Measurements from ENCODE around the gene SSC5D.

SSC5D gene

GRCh38 chr19:55525289-55526101 is 37.3 kb downstream of the SSC5D start:
- Histone ChIP-seq H3K4me3 (ENCODE audit: low read depth in 1 of 2, low read length in 2 of 2) (no peak overlapping the region), H3K79me2 (ENCODE audit: insufficient read depth, low read length) (no peaks in the 10 kb centered on the region), H3K27me3 (ENCODE audit: insufficient read depth, low read length, poor library complexity) (no peaks in the 10 kb centered on the region), H3K4me2 (ENCODE audit: insufficient read depth, low read length) (no peak overlapping the region), H3K9me3 (ENCODE audit: insufficient read depth, low read length, severe bottlenecking) (peaks cover 3% of the 10 kb centered on the region), H4K20me1 (ENCODE audit: insufficient read depth, low read length) (no peaks in the 10 kb centered on the region), H3K27ac (ENCODE audit: low read length) (no peak overlapping the region), H3K36me3 (ENCODE audit: insufficient read depth, low read length) (no peaks in the 10 kb centered on the region), H3K4me1 (ENCODE audit: insufficient read depth, low read length) (no peaks in the 10 kb centered on the region), H3K9ac (ENCODE audit: low read depth, low read length) (no peak overlapping the region), H2AFZ (ENCODE audit: low read depth, low read length) (no peak overlapping the region)
- TF ChIP-seq EZH2 (IDR thresholded peaks at IDR 0.05; ENCODE audit: borderline replicate concordance, low read depth, low read length, severe bottlenecking), result no peak
- no peak for DNase-seq
- no peak for ATAC-seq (ENCODE audit: insufficient read depth, low read depth)

DNA sequence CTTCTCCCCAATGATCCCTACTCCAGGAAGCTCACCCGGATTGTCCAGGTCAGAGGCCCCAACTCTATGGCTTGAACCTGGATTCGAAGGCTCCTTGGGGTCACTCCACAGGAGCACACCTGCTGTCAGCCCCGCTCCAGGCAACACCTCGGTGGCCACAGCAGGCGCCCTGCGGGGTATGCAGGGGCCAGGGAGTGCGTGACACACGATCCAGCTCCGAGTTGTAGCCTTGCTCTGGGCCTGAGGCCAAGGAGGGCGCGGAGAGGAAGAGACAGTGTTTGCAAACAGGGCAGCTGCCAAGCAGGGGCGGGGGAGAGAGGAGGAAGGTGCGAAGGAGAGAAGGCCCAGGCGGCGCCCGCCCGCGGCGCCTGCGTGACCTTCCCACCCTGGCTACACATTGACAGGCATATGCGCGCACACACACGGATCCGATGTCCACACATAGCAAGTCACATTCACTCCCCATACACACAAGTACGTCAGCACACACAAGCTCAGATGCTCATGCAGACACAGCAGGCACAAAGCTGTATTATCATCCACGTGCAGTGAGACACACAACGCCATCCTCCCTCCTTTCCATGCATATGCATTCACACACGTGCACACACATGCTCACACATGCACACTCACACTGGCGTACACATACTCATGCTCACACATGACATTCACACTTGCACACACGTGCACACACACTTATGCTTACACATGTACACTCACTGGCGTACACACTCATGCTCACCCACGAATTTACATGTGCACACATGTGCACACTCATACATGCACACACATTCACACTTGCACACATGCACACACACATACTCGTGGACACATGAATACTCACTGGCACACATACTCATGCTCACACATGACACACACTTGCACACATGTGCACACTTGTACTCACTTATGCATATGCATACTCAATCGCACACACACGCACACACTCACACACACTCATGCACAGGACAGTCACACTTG is 38.3 kb downstream of the SSC5D start:
- TF ChIP-seq CTCF (IDR thresholded peaks at IDR 0.05; ENCODE audit: borderline replicate concordance, extremely low read depth, low read length, poor library complexity, severe bottlenecking) (no peak), EZH2 (IDR thresholded peaks at IDR 0.05; ENCODE audit: borderline replicate concordance, low read depth, low read length, severe bottlenecking) (no peak)
- ATAC-seq (ENCODE audit: insufficient read depth, low read depth) (no peak), DNase-seq (no peak)
- Histone ChIP-seq H3K27ac (ENCODE audit: low read length) (no peak overlapping the region), H4K20me1 (ENCODE audit: insufficient read depth, low read length) (no peaks in the 10 kb centered on the region), H3K9me3 (ENCODE audit: insufficient read depth, low read length, severe bottlenecking) (peaks cover 3% of the 10 kb centered on the region), H3K9ac (ENCODE audit: low read depth, low read length) (no peak overlapping the region), H3K79me2 (ENCODE audit: insufficient read depth, low read length) (no peaks in the 10 kb centered on the region), H2AFZ (ENCODE audit: low read depth, low read length) (no peak overlapping the region), H3K27me3 (ENCODE audit: insufficient read depth, low read length, poor library complexity) (no peaks in the 10 kb centered on the region), H3K4me1 (ENCODE audit: insufficient read depth, low read length) (no peaks in the 10 kb centered on the region), H3K36me3 (ENCODE audit: insufficient read depth, low read length) (no peaks in the 10 kb centered on the region), H3K4me2 (ENCODE audit: insufficient read depth, low read length) (no peak overlapping the region), H3K4me3 (ENCODE audit: low read depth in 1 of 2, low read length in 2 of 2) (no peak overlapping the region)

GRCh38 chr19:55527197-55528029 is 39.2 kb downstream of the SSC5D start:
- Histone ChIP-seq H2AFZ (ENCODE audit: low read depth, low read length) (no peak overlapping the region), H3K79me2 (ENCODE audit: insufficient read depth, low read length) (no peaks in the 10 kb centered on the region), H3K9ac (ENCODE audit: low read depth, low read length) (no peak overlapping the region), H3K4me2 (ENCODE audit: insufficient read depth, low read length) (no peak overlapping the region), H4K20me1 (ENCODE audit: insufficient read depth, low read length) (no peaks in the 10 kb centered on the region), H3K27ac (ENCODE audit: low read length) (no peak overlapping the region), H3K27me3 (ENCODE audit: insufficient read depth, low read length, poor library complexity) (no peaks in the 10 kb centered on the region), H3K4me3 (ENCODE audit: low read depth in 1 of 2, low read length in 2 of 2) (no peak overlapping the region), H3K9me3 (ENCODE audit: insufficient read depth, low read length, severe bottlenecking) (peaks cover 3% of the 10 kb centered on the region), H3K4me1 (ENCODE audit: insufficient read depth, low read length) (no peaks in the 10 kb centered on the region), H3K36me3 (ENCODE audit: insufficient read depth, low read length) (no peaks in the 10 kb centered on the region)
- DNase-seq (no peak), ATAC-seq (ENCODE audit: insufficient read depth, low read depth) (no peak)
- TF ChIP-seq CTCF (IDR thresholded peaks at IDR 0.05; ENCODE audit: borderline replicate concordance, extremely low read depth, low read length, poor library complexity, severe bottlenecking), result no peak
- TF ChIP-seq EZH2 (IDR thresholded peaks at IDR 0.05; ENCODE audit: borderline replicate concordance, low read depth, low read length, severe bottlenecking), result no peak

All from DND-41 (cell line).